Testis (tissue), 3 donors: ENCODE measurements around the gene NLN. TPM values are rescaled to one million over a fixed set of nuclear protein-coding genes. Genes with fewer than 3 reads are reported as not detected.
"Not testable (repeated sequence)": the region's sequence is repeated elsewhere in the genome, so short reads cannot be mapped to it uniquely, and the experiment has no call there.

Experiments
- DNase-seq: peaks from one replicate; pipeline ENCODE4 v3.0.0-alpha.2; 2019
- H3K27ac ChIP-seq, 2 donors: fragments of 200-600 bp; sonication (generic); one replicate each; pipeline ENCODE4 v1.5.1; 2019
- H3K27me3 ChIP-seq: fragments of 200-600 bp; sonication (generic); one replicate; pipeline ENCODE4 v1.5.1; 2019
- H3K36me3 ChIP-seq: fragments of 200-600 bp; sonication (generic); one replicate; pipeline ENCODE4 v1.5.1; 2017; ENCODE audit warnings: low read depth; ENCODE audit errors: missing control alignments
- H3K4me1 ChIP-seq: fragments of 200-600 bp; sonication (generic); one replicate; pipeline ENCODE4 v1.5.1; 2019
- H3K4me3 ChIP-seq, 2 donors: fragments of 200-600 bp; sonication (generic); one replicate each; pipeline ENCODE4 v1.5.1; 2017 to 2019
- H3K9me3 ChIP-seq: fragments of 200-600 bp; sonication (generic); one replicate; pipeline ENCODE4 v1.5.1; 2017
- CTCF ChIP-seq, 3 experiments: fragments of 450-650 bp in 2 of 3; fragments of 200-600 bp in 1 of 3; sonication (generic) in 1 of 3; IDR thresholded peaks; one replicate each; pipeline ENCODE4 v1.5.1; 2016 to 2019; ENCODE audit warnings: antibody characterized with exemption in 3 of 3, mild to moderate bottlenecking in 2 of 3, moderate library complexity in 1 of 3
- POLR2A ChIP-seq: fragments of 450-650 bp; IDR thresholded peaks from one replicate; pipeline ENCODE4 v1.6.1; 2017; ENCODE audit warnings: antibody characterized with exemption, mild to moderate bottlenecking, moderate library complexity
- WGBS, 2 donors: methylation state at CpG; one replicate each; pipeline ENCODE4 v1.1.5; 2018; 5-methylcytosine and 5-hydroxymethylcytosine counted together
- intact Hi-C: fragments of 100-400 bp; cut with DNase I; formaldehyde crosslinking; loops from one replicate; pipeline ENCODE4 v1.15.1; 2023; ENCODE audit warnings: low total_unique reads
- polyA plus RNA-seq: library from polyadenylated mRNA; stranded (reverse); fragments of 350-450 nt; fragmentation: Illumina TruSeq; extraction: RNeasy Lipid Tissue Mini Kit (QIAGEN cat#74804); gene quantifications from one replicate; pipeline ENCODE4 v1.2.3, GENCODE V29; 2014; ENCODE audit warnings: low read depth, low replicate concordance; ENCODE audit not compliant: insufficient read depth
- total RNA-seq, 2 donors: library from RNA; depleted of rRNA; stranded (reverse); fragments of >200 nt; gene quantifications; one replicate each; pipeline ENCODE4 v1.2.3, GENCODE V29; 2016

The NLN gene
- total and polyA plus RNA-seq, 3 donors from 2014 or later: 6.4 to 10.1 (median 8.1) TPM

GRCh38 chr5:65846101-65846500, 124.1 kb downstream of the NLN start:
- no peaks in the 10 kb centered on the region for H3K36me3 ChIP-seq
- H3K27me3 ChIP-seq: no peaks in the 10 kb centered on the region
- no peaks in the 10 kb centered on the region for H3K4me1 ChIP-seq
- DNase-seq: no peak
- H3K9me3 ChIP-seq: no peaks in the 10 kb centered on the region
- WGBS, 2 donors: 83 to 94% methylated on average over 1 of the region's 1 CpG
- TF ChIP-seq CTCF (IDR thresholded peaks at IDR 0.05): no peak
- TF ChIP-seq POLR2A: no peak
- H3K27ac ChIP-seq: no peak overlapping the region
- no peak overlapping the region for H3K4me3 ChIP-seq
- intact Hi-C loops: no loop called here

- intact Hi-C loops, H3K9me3 ChIP-seq, H3K27me3 ChIP-seq, H3K4me3 ChIP-seq, H3K36me3 ChIP-seq, H3K4me1 ChIP-seq, H3K27ac ChIP-seq, DNase-seq: not testable (repeated sequence)
- WGBS, 2 donors: 95% methylated on average over 5 of the region's 5 CpGs
Measured at GRCh38 chr5:65847019-65847418, 125.0 kb downstream of the NLN start.

- 65 to 75% methylated on average over 1 of the region's 1 CpG for WGBS, 2 donors
- H3K36me3 ChIP-seq, H3K27ac ChIP-seq, DNase-seq, H3K9me3 ChIP-seq, H3K27me3 ChIP-seq, intact Hi-C loops, H3K4me1 ChIP-seq, H3K4me3 ChIP-seq: not testable (repeated sequence)
Measured at GRCh38 chr5:65849918-65850317, 127.9 kb downstream of the NLN start.

GRCh38 chr5:65854925-65855324, 132.9 kb downstream of the NLN start:
- Histone ChIP-seq H3K36me3 (no peaks in the 10 kb centered on the region), H3K4me1 (no peaks in the 10 kb centered on the region), H3K27me3 (no peaks in the 10 kb centered on the region), H3K9me3 (no peaks in the 10 kb centered on the region), H3K4me3 (no peak overlapping the region), H3K27ac (no peak overlapping the region)
- DNase-seq: no peak
- 90 to 91% methylated on average over 2 of the region's 2 CpGs for WGBS, 2 donors
- intact Hi-C loops: no loop called here
- TF ChIP-seq POLR2A (no peak), CTCF (IDR thresholded peaks at IDR 0.05) (no peak)

- Histone ChIP-seq H3K27me3 (no peaks in the 10 kb centered on the region), H3K27ac (no peak overlapping the region), H3K36me3 (no peaks in the 10 kb centered on the region), H3K4me1 (no peaks in the 10 kb centered on the region), H3K9me3 (no peaks in the 10 kb centered on the region), H3K4me3 (no peak overlapping the region)
- TF ChIP-seq POLR2A: no peak
- TF ChIP-seq CTCF (IDR thresholded peaks at IDR 0.05): no peak
- no peak for DNase-seq
- intact Hi-C loops: no loop called here
Measured at GRCh38 chr5:65855766-65856315, 133.8 kb downstream of the NLN start.

- Histone ChIP-seq H3K36me3 (no peaks in the 10 kb centered on the region), H3K27me3 (no peaks in the 10 kb centered on the region), H3K9me3 (no peaks in the 10 kb centered on the region), H3K4me1 (no peaks in the 10 kb centered on the region), H3K4me3 (no peak overlapping the region), H3K27ac (no peak overlapping the region)
- whole genome bisulfite sequencing, 2 donors: 84 to 94% methylated on average over 5 of the region's 5 CpGs
- DNase-seq: no peak
- TF ChIP-seq POLR2A (no peak), CTCF (IDR thresholded peaks at IDR 0.05) (no peak)
- intact Hi-C loops: no loop called here
Measured at GRCh38 chr5:65856520-65856919, 134.5 kb downstream of the NLN start.
